ENCODE results near the gene AADAT.
"Not testable (repeated sequence)": the region's sequence is repeated elsewhere in the genome, so short reads cannot be mapped to it uniquely, and the experiment has no call there.

AADAT gene

GRCh38 chr4:170089274-170089667, 485 bp downstream of the AADAT start:
- DNase-seq: no peak

DNA sequence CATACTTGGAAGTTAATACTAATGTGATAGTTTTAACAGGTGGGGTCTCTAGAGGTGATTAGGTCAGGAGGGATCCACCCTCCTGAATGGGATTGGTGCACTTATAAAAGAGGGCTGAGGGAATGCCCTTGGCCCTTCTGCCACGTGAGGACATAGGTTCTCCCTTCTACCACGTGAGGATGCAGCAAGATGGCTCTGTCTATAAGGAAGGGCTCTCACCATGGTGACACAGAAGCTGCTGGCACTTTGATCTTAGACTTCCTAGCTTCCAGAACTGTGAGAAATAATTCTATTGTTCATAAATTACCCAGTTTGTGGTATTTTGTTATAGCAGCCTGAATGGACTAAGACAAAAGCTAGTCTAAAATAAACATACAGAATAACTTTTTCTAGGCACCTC, 1.0 kb downstream of the AADAT start:
- no peak for DNase-seq

GRCh38 chr4:170087163-170087700, 2.5 kb downstream of the AADAT start:
- DNase-seq: no peak

GRCh38 chr4:170083541-170083940, 6.2 kb downstream of the AADAT start:
- DNase-seq: no peak

DNA sequence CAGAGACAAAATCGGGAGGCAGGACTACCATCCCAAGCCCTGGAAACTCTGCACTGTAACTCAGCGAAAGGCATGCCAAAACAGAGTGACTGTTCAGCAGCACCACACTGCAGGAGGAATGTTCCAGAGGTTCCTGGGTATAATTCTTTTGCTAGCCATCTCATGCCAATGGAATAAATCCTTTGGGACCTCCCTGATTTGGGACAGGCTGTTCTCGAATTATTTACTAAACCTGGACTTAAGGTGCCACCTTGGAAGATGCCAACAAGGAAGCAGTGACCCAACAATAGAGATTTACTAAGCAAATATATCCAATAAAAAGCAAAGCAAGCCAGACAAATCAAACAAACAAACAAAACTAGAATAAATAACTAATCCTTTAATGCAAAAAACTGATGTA, 9.3 kb downstream of the AADAT start:
- DNase-seq: no peak

GRCh38 chr4:170079981-170080380, 9.8 kb downstream of the AADAT start:
- no peak for DNase-seq

- DNase-seq: no peak
Measured at GRCh38 chr4:170071196-170071595, 18.6 kb downstream of the AADAT start.

GRCh38 chr4:170068438-170069128, 21.2 kb downstream of the AADAT start:
- DNase-seq: no peak

DNA sequence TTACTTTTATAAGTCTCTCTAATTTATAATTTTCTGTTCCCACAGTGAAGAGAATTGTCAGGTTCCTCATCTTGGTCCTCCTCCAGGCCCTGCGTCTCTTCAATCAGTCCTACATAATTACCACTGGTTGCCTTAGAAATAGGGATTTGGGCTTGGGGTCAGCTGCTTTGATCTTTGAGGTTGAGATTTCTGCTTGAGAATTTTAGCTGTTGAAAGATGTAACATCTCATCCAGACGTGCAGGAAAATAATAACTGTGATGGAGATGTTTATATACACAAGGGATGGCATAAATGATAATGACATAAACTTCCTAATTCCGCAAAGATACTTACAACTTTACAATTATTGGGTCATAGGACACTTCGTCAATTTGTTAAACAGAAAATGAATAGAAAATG, 30.3 kb downstream of the AADAT start:
- DNase-seq: no peak

DNA sequence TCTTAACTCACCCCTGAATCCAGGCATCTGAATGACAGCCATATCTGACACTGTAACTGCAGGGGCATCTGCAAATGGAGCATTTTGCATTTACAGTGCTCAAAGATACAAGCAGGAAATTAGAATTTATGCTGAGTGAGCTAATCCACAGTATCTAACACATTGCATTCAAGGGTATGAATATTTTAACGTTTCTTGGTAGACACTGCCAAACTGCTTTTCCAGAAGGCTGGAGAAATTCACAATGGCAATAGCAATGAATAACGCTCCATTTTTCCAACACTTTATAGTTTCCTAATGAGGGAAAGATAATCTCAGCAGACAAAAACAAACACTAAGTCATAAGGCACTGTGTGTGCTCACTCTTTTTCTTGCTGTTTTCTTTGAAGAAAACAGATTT, 30.9 kb downstream of the AADAT start:
- DNase-seq: no peak

GRCh38 chr4:170057866-170058265, 31.9 kb downstream of the AADAT start:
- no peak for DNase-seq

DNA sequence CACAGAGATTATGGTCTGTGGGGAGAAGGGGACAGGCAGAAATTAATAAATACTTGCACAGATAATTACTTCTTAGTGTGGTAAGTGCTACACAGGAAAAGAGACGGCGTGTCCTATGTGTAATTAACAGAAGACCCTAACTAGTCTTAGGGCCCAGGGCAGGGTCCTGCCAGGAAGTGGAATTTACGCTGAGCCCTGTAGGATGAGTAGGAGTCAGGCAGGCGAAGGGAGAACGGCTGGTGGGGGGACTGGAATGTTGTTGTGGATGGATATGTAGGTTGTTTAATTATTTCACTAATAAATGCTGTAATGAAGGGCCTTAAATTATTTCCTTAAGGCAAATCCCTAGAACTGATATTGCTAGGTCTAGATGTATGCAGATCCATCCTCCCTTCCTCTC, 36.8 kb downstream of the AADAT start:
- DNase-seq: no peak

- DNase-seq: no peak
Measured at GRCh38 chr4:170051402-170051801, 38.4 kb downstream of the AADAT start.

GRCh38 chr4:170049766-170050165, 40.0 kb downstream of the AADAT start:
- no peak for DNase-seq

DNA sequence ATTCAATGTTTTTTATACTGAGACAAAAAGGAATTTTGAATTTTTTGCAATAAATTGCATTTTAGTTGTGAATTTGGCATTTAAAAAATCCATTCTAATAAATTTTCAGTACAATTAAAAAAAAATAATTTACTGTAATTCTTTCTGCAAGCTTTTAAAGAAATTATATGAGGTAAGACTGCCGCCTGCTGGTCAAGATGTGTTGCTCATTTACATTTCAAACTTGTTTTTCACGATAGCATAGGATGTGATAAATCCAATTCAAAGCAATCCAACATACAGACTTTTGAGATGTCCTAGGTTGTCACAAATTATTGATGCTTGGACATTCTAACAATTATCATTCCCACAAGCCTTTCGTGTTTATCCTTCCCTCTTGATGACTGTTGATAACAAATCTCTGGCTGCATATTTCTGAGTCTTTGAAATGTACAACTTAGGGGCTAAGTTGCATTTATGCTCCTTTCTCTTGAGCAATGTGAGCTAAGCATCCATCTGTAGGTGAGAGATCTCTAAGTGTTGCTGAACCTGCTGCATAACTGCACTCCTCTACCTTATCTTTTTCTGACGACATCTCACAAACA, 41.9 kb downstream of the AADAT start:
- DNase-seq: no peak

DNA sequence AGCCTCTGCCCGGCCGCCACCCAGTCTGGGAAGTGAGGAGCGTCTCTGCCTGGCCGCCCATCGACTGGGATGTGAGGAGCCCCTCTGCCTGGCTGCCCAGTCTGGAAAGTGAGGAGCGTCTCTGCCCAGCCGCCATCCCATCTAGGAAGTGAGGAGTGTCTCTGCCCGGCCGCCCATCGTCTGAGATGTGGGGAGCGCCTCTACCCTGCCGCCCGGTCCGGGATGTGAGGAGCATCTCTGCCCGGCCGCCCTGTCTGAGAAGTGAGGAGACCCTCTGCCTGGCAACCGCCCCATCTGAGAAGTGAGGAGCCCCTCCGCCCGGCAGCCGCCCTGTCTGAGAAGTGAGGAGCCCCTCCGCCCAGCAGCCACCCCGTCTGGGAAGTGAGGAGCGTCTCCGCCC, 43.6 kb downstream of the AADAT start:
- DNase-seq: not testable (repeated sequence)

DNA sequence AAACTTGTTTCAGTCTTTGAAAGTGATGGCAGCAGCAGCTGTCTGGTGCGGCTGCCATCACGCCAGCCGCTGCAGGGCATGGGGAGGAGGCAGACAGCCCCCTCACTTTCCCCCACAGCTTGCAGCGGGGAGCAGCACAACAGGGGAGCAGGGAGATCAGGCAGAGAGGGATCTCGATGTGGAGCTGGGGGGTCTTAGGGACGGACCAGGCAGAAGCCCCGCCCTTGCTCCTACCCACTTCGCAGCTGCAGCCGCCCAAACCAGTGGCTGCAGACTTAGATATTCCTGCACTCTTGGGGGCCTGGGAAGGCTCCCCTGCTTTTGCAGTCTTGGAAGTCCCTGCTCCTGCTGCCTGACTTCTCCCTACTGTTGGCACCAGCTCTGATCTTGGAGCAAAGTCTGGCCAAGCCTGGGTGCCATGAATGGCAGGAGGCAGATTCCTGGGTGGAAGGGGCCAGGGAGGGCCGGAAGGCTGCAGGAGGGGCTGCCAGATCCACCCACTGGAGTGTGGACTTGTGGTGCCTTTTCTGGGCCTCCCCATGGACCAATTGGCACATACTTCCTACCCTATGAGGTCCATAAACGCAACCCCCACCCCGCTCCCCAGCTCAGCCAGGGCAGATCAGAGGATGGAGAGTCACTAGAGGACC, 49.6 kb downstream of the AADAT start:
- no peak for DNase-seq

DNA sequence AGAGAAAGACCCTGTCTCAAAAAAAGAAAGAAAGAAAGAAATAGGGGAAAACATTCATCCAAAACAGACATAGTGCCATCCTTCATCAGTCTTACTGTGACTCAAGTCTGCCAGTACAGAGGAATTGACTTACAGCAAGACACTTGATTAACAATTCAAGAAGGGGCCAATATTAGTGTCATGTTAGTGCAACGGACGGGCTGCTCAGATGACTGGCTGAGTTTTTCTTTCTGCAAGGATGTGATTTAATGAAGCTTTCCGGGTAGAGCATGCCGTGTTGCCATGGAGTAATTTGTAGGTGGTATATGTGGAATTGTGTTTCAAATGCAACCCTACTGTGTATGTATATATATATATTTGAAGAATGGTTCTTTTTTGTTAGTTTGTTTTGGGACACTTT, 51.0 kb downstream of the AADAT start:
- DNase-seq: no peak

- no peak for DNase-seq
Measured at GRCh38 chr4:170038232-170038631, 51.5 kb downstream of the AADAT start.

- no peak for DNase-seq
Measured at GRCh38 chr4:170037481-170037880, 52.3 kb downstream of the AADAT start.

- DNase-seq: no peak
Measured at GRCh38 chr4:170035845-170036244, 53.9 kb downstream of the AADAT start.

DNA sequence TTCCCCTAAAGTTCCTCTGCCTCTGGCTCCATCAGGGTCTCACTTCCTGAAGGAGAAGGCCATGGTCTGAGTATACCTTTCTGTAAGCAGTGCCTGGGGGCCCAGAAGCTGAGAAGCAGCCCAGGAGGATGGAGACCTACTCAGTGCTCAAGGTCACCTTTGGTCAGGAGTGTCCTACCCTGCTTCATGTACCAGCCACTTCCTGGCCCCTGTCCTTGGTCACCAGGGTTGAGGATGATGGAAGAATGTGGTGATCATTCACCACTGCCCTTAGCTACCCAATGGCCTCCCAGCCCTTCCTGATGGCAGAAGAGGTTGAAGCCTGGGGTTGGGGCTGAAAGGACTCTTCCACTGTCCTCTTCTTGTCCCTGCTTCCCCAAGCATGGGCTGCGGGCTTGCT, 54.5 kb downstream of the AADAT start:
- no peak for DNase-seq

GRCh38 chr4:170033999-170034398, 55.8 kb downstream of the AADAT start:
- no peak for DNase-seq

DNA sequence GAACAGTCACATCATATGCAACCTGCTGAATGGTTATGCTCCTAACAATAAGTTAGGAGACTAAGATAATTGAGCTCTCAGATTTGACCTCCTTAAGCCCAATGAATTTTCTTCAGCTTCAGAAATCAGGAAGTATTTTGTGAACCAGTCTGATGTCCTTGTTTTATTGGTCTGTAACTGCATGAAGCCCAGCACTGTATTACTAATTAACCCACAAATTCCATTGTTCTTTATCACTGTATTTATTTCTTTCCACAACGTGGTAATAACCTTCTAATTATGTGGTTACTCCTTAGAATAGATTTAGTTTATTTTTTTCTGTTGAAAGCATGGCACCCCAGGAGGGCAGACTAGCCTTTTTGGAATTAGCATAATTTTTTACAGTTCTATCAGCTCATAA, 59.6 kb downstream of the AADAT start:
- DNase-seq: no peak

Data from DMS 273 treated with DMSO at 0.1 percent for 48 hours (cell line).